GM21360 (cell line): ENCODE results near the gene AP2A2.
"Not testable (repeated sequence)": the region's sequence is repeated elsewhere in the genome, so short reads cannot be mapped to it uniquely, and the experiment has no call there.

Experiments
- ATAC-seq: cut with Tn5 transposase; IDR thresholded peaks from one replicate; pipeline ENCODE4 v1.9.1; 2021; ENCODE audit warnings: mild to moderate bottlenecking, moderate library complexity; ENCODE audit not compliant: unreplicated experiment

AP2A2 gene

DNA sequence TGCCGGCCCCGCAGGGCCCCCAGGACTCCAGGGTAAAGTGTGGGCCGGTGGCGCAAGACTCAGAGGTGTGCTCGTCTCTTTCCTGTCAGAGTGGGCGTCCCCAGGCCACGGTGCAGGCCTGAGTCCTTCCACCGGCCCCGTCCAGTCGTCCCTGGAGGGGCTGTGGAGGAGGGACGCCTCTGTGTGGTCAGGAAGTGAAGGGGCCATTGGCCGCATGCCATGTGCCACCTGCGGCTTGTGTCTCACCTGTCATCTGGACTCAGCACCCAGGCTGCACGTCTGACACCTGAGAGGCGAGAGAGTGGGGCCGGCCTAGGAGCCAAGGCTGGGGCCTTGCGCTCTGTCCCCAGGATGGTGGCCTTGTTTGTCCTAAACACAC is 85.6 kb downstream of the AP2A2 start:
- ATAC-seq: no peak

GRCh38 chr11:1012291-1012690 is 86.6 kb downstream of the AP2A2 start:
- no peak for ATAC-seq

GRCh38 chr11:1012740-1013630 is 87.3 kb downstream of the AP2A2 start:
- no peak for ATAC-seq

GRCh38 chr11:1013631-1013935 is 87.9 kb downstream of the AP2A2 start:
- no peak for ATAC-seq

- no peak for ATAC-seq
Measured at GRCh38 chr11:1014276-1014675, 88.6 kb downstream of the AP2A2 start.

DNA sequence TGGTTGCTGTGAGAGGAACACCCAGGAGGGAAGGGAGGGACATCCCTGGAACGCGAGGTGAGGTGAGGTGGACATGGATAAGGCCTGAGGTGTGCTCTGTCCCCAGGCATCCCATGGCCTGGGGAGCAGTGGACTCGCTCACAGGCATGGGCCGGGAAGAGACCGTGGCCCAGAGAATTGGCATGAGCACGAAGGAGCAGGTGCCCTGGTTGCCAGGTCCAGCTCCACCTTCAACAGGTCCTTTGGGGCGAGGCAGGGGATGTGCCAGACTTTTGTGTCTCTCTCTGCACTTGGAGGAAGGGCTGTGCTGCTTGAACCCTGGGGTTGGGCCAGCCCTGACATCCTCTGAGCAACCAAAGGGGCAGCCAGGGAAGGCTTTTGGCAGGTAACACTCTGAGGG is 89.4 kb downstream of the AP2A2 start:
- ATAC-seq: no peak

DNA sequence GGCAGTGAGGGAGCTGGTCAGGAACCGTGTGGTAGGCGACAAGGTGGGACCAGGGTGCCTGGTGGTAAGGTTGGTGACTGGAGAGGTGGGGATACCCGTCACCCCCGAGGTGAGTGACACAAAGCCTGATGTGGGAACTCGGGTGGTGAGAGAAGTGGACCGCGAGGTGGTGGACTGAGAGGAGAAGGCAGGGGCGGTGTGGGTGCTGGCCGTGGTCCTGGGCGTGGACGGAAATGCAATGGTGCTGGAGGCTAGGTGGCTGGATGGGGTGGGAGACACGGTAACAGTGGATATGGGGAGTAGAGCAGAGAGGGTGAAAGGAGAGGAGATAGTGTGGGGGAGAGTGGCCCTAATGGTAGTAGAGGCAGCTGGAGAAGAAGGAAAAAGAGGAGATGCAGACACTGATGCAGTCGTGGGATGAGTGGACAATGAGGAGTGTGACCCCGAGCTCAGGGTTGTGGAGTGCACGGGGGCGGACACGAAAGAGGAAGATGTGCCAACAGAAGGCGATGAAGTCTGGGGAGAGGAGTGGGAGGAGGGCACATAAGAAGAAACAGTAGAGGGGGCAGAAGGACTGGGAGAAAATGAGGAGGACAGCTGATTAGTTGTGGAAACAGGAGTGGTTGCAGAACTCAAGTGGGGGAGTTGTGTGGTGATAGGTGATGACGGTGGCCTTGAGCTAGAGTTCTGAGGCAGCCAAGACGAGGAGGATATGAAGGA is 90.3 kb downstream of the AP2A2 start:
- ATAC-seq: no peak

GRCh38 chr11:1016610-1017126 is 91.0 kb downstream of the AP2A2 start:
- not testable (repeated sequence) for ATAC-seq

GRCh38 chr11:1017269-1018005 is 91.8 kb downstream of the AP2A2 start:
- no peak for ATAC-seq

DNA sequence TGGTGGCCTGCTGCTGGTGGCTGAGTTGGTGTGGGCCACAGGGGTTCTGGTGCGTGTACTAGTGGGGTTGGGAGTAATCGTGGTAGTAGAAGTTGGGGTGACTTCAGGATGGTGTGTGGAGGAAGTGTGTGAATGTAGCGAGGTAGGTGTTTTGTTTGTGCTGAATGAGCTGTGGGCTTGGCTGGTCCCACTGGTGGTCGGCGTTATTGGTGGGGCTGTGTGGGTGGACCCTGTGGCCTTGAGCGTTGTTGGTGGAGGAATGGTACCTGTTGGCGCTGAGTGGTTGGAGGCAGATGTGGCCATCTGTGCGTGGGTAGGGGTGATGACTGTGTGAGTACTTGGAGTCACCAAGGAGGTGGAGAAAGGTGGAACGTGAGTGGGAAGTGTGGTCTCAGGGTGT is 92.4 kb downstream of the AP2A2 start:
- ATAC-seq: no peak

GRCh38 chr11:1019321-1019910 is 93.7 kb downstream of the AP2A2 start:
- no peak for ATAC-seq

DNA sequence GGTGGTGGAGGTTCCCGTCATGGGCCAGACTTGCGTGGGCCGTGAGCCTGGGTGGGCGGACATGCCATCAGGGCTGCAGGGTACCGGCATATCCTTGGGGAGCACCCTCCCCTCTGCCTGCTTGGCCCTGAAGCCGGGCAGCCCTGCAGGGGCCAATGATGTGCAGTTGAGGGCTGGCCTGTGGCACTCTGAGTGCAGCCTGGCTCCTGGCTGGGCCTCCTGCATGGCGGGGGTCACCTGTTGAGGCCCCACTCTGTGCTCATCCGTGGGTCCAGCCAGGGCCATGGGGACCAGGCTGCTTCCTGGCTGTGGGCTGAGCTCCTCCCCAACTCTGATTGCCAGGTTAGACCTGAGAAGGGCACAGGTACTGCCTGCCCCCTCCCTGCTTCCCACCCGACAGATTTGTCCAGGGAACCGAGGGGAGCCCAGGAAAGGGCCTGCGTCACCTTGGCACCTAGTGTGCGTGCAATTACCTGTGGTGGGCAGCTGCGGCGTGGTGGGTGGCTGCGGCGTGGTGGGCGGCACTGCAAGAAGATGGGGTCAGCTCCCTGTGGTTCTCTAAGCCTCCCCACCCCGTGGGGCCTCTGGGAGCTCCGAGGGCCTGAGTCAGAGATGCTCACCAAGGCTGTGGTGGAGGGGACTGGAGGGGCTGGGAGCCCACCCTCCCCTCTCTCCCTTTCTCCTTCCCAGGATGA is 94.7 kb downstream of the AP2A2 start:
- no peak for ATAC-seq

DNA sequence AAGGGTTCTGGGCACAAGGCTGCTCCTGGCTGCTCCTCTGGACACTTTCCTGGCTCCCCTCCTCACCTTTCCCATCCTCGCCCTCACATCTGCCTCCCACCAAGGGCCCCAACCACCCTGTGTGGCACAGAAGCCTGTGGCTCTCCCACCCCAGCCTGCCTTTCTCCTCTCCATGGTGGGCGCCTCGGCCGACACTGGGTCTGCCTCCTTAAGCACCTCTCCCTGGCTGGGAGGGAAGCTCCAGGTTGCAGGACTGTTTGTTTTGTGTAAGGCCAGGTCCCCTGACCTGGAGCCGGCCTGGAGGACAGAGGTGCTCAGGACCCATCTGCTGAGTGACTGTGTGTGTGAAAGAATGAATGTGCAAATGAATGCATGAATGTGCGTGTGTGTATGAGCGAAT is 96.7 kb downstream of the AP2A2 start:
- ATAC-seq: no peak

DNA sequence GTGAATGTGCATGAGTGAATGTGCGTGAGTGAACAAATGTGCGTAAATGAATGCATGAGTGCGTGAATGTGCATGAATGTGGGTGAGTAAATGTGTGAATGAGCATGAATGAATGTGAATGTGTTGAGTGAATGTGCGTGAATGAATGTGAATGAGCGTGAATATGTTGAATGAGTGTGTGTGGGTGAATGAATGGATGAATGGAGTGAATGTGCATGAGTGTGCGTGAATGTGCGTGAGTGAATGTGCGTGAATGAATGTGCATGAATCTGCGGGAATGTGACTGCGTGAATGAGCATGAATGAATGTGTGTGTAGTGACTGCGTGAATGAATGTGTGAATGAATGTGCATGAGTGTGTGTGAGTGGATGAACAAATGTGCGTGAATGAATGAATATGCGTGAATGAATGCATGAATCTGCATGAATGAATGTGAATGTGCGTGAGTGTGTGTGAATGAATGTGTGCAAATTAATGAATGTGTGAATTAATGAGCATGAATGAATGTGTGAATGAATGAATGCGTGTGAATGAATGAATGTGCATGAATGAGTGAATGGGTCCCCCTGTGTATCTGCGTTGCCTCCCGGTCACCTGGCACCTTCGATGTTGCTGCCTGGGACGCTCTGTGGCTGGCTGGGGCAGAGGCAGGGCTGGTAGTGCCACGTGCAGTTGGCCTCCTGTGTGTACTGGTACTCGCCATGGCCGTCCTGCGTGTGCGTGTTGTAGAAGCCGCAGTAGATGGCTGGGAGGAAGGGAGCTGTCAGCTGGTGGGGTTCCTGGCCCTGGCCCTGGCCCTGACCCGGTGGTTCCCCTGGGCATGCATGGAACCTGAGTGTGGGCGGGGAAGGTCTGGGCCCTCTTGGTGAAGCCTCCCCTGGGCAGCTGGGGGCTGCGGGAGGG is 97.5 kb downstream of the AP2A2 start:
- ATAC-seq: no peak

DNA sequence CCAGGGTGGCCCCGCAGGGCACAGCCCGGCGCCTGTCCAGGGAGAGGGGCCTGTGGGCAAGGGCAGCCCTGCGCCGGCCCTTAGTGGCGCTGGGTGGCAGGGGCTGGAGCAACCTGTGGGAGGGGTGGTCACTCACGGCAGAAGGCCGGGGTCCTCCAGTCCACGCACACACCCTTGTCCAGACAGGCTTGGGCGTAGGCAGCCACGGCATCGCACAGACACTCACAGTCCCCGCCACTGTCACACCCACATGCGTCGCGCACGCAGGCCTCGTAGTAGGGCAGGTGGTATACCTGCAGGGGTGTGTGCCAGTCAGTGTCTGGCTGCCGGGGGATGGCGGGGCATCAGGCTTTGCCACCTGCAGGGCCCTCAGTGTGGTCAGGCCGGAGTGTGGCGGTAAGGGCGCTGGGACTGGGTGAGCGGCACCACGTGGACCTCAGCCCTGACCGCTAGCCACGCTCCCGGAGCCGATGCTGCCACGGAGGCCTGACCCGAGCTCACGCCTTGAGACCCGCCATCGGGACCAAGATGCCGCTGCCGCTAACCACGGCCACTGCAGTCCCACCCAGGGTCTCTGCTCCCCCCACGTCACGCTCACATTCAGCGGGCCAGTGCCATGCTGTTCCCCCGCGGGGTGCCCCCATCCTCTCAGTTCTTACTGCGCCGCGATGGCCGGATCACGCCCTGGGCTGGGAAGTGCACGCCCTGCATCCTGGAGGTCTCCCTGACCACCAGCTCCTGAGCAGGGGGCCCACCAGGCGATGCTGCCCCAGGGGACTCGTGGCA is 98.3 kb downstream of the AP2A2 start:
- ATAC-seq: no peak

- no peak for ATAC-seq
Measured at GRCh38 chr11:1024597-1025409, 99.1 kb downstream of the AP2A2 start.

DNA sequence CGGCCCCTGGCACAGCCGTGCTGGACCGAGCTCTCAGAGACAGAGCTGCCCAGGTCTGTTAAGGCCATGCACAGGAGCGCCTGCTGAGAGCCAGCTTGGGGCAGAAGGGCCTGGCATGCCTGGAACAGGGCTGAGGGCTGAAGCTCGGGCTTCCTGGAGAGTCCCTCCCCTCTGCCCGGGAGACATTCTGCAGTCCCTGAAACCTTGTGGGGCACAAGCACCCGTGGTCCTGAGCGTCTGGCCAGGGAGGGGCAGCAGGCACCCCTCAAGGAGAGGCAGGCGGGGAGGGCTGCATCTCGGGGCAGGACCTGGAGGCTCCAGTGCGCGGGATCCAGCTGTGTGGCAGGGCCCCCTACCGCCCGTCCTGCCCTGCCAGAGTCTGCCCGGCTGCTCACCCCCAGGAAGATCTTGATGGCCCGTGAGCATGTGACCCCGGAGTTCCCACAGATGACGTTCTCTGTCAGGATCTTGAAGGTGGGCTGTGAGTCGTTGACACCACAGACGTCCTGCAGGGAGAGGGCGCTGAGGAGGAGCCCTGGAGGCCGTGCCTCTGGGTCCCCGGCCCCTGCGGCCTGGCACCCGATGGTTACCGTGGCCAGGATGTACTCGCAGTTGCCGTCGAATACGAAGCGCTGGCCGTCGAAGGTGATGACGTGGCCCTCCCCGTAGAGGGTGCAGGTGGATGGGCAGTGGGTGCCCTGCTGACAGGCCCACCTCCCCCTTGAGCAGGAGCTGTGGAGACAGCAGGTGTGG is 99.9 kb downstream of the AP2A2 start:
- no peak for ATAC-seq
